Measurements from ENCODE around the gene SPINT1. TPM values are rescaled to one million over a fixed set of nuclear protein-coding genes. Genes with fewer than 3 reads are reported as not detected.

The SPINT1 gene
- total and polyA plus RNA-seq, 2 donors (not counting 1 experiment from before 2014, with no cell fraction given) = under 0.01 to 0.09 TPM

DNA sequence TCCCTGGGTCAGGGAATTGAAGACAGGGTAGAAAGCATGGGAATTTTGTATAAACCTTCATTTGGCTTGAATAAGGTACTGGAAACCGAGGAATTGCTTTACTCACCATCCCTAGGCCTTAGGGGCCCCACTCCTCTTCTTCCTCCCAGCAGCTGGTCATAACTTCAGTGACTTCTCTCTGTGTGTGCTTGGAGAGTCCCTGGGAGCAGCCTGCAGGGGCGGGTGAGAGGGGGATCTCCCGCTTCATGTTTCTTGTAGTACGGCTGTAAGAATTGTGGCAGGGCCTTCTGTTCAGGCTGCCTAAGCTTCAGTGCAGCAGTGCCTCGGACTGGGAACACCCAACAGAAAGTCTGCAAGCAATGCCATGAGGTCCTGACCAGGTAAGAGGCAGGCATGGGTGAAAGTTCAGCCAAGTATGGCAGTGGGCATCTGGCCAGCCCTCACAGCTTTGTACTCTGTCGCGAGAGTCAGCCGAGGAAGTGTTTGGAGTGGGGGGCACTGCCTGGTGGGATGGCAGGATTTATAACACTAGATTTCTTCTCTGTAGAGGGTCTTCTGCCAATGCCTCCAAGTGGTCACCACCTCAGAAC lies 34.9 kb upstream of the SPINT1 start:
- no peak overlapping the region for H3K9ac ChIP-seq (ENCODE audit: insufficient read depth, low read length)
- no peak for TF ChIP-seq EZH2 (IDR thresholded peaks at IDR 0.05; ENCODE audit: low read length, missing control alignments)
- TF ChIP-seq, protein P1, sequence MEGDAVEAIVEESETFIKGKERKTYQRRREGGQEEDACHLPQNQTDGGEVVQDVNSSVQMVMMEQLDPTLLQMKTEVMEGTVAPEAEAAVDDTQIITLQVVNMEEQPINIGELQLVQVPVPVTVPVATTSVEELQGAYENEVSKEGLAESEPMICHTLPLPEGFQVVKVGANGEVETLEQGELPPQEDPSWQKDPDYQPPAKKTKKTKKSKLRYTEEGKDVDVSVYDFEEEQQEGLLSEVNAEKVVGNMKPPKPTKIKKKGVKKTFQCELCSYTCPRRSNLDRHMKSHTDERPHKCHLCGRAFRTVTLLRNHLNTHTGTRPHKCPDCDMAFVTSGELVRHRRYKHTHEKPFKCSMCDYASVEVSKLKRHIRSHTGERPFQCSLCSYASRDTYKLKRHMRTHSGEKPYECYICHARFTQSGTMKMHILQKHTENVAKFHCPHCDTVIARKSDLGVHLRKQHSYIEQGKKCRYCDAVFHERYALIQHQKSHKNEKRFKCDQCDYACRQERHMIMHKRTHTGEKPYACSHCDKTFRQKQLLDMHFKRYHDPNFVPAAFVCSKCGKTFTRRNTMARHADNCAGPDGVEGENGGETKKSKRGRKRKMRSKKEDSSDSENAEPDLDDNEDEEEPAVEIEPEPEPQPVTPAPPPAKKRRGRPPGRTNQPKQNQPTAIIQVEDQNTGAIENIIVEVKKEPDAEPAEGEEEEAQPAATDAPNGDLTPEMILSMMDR (conservative IDR thresholded peaks at IDR 0.05 in 1 of 2, IDR thresholded peaks at IDR 0.05 in 1 of 2; ENCODE audit: low read depth in 1 of 2, low read length in 2 of 2) = no peak
- peaks cover 12% of the 10 kb centered on the region for H3K36me3 ChIP-seq (ENCODE audit: control insufficient read depth, insufficient read depth, low read length)
- H3K4me1 ChIP-seq (ENCODE audit: control insufficient read depth, extremely low read depth, insufficient read depth, low read length) = peaks cover 3% of the 10 kb centered on the region
- H4K20me1 ChIP-seq (ENCODE audit: control insufficient read depth, extremely low read depth, insufficient read depth, low read length) = no peaks in the 10 kb centered on the region
- no peak overlapping the region for H3K4me3 ChIP-seq (replicated peaks in 1 of 4; ENCODE audit: control extremely low read depth in 1 of 4, insufficient read depth in 1 of 4, low read depth in 3 of 4, low read length in 4 of 4)
- H3K4me2 ChIP-seq (ENCODE audit: extremely low read depth, insufficient read depth, low read length) = peak overlapping the region; percentile 76
- no peaks in the 10 kb centered on the region for H3K27me3 ChIP-seq (ENCODE audit: control insufficient read depth, insufficient read depth, low read length)
- no peak overlapping the region for H2AFZ ChIP-seq (ENCODE audit: low read length)
- DNase-seq (ENCODE audit: low read depth in 2 of 2) = no peak
- H3K9me3 ChIP-seq (ENCODE audit: control insufficient read depth, insufficient read depth, low read depth, low read length) = no peaks in the 10 kb centered on the region
- H3K79me2 ChIP-seq (ENCODE audit: control insufficient read depth, insufficient read depth, low read length) = peaks cover 13% of the 10 kb centered on the region
- no peak overlapping the region for H3K27ac ChIP-seq (ENCODE audit: insufficient read depth, low read length)

DNA sequence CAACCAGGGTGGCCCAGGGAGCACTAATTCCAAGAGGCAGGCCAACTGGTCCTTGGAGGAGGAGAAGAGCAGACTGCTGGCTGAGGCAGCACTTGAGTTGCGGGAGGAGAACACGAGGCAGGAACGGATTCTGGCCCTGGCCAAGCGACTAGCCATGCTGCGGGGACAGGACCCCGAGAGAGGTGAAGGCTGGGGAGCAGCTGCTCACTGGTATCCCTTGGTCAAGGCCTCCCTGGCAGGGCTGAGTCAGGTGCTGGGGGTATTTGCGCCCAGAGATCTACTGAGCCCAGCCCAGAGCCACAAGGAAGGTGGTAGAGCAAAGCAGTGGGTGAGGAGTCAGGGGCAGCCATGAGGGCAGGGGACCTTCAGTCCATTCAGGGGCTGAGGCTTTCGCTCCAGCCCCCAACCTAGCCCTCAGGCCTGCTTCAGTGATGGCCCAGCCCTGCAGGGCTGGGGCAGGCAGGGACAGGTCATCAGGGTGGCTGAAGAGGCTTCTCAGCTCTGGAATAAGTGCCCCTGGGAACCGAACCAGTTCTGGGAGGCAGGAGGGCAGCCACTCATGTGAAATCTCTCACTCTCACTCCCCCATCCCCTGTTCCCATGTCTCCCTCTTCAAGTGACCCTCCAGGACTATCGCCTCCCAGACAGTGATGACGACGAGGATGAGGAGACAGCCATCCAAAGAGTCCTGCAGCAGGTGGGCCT lies 31.0 kb upstream of the SPINT1 start:
- Histone ChIP-seq H3K4me1 (ENCODE audit: control insufficient read depth, extremely low read depth, insufficient read depth, low read length) (no peaks in the 10 kb centered on the region), H2AFZ (ENCODE audit: low read length) (no peak overlapping the region), H3K27me3 (ENCODE audit: control insufficient read depth, insufficient read depth, low read length) (no peaks in the 10 kb centered on the region), H3K4me2 (ENCODE audit: extremely low read depth, insufficient read depth, low read length) (no peak overlapping the region), H3K36me3 (ENCODE audit: control insufficient read depth, insufficient read depth, low read length) (peaks cover 12% of the 10 kb centered on the region), H3K27ac (ENCODE audit: insufficient read depth, low read length) (no peak overlapping the region), H3K9me3 (ENCODE audit: control insufficient read depth, insufficient read depth, low read depth, low read length) (no peaks in the 10 kb centered on the region), H3K79me2 (ENCODE audit: control insufficient read depth, insufficient read depth, low read length) (peaks cover 2% of the 10 kb centered on the region), H4K20me1 (ENCODE audit: control insufficient read depth, extremely low read depth, insufficient read depth, low read length) (no peaks in the 10 kb centered on the region), H3K9ac (ENCODE audit: insufficient read depth, low read length) (no peak overlapping the region), H3K4me3 (replicated peaks in 1 of 4; ENCODE audit: control extremely low read depth in 1 of 4, insufficient read depth in 1 of 4, low read depth in 3 of 4, low read length in 4 of 4) (no peak overlapping the region)
- TF ChIP-seq EZH2 (IDR thresholded peaks at IDR 0.05; ENCODE audit: low read length, missing control alignments) = no peak
- TF ChIP-seq, protein P1 (conservative IDR thresholded peaks at IDR 0.05 in 1 of 2, IDR thresholded peaks at IDR 0.05 in 1 of 2; ENCODE audit: low read depth in 1 of 2, low read length in 2 of 2) = no peak
- DNase-seq (ENCODE audit: low read depth in 2 of 2) = no peak

GRCh38 chr15:40815042-40815698 lies 28.7 kb upstream of the SPINT1 start:
- Histone ChIP-seq H2AFZ (ENCODE audit: low read length) (no peak overlapping the region), H3K9me3 (ENCODE audit: control insufficient read depth, insufficient read depth, low read depth, low read length) (no peaks in the 10 kb centered on the region), H3K27ac (ENCODE audit: insufficient read depth, low read length) (no peak overlapping the region), H3K4me2 (ENCODE audit: extremely low read depth, insufficient read depth, low read length) (no peak overlapping the region), H4K20me1 (ENCODE audit: control insufficient read depth, extremely low read depth, insufficient read depth, low read length) (no peaks in the 10 kb centered on the region), H3K79me2 (ENCODE audit: control insufficient read depth, insufficient read depth, low read length) (no peaks in the 10 kb centered on the region), H3K4me1 (ENCODE audit: control insufficient read depth, extremely low read depth, insufficient read depth, low read length) (no peaks in the 10 kb centered on the region), H3K27me3 (ENCODE audit: control insufficient read depth, insufficient read depth, low read length) (no peaks in the 10 kb centered on the region), H3K4me3 (replicated peaks in 1 of 4; ENCODE audit: control extremely low read depth in 1 of 4, insufficient read depth in 1 of 4, low read depth in 3 of 4, low read length in 4 of 4) (no peak overlapping the region), H3K9ac (ENCODE audit: insufficient read depth, low read length) (no peak overlapping the region), H3K36me3 (ENCODE audit: control insufficient read depth, insufficient read depth, low read length) (peaks cover 8% of the 10 kb centered on the region)
- DNase-seq (ENCODE audit: low read depth in 2 of 2) = peak; percentile 11 to 19
- TF ChIP-seq, protein P1 (conservative IDR thresholded peaks at IDR 0.05 in 1 of 2, IDR thresholded peaks at IDR 0.05 in 1 of 2; ENCODE audit: low read depth in 1 of 2, low read length in 2 of 2) = no peak
- no peak for TF ChIP-seq EZH2 (IDR thresholded peaks at IDR 0.05; ENCODE audit: low read length, missing control alignments)

All from fibroblast of lung (primary cell).